ENCODE measurements around the gene PRKAG2.

PRKAG2 gene

DNA sequence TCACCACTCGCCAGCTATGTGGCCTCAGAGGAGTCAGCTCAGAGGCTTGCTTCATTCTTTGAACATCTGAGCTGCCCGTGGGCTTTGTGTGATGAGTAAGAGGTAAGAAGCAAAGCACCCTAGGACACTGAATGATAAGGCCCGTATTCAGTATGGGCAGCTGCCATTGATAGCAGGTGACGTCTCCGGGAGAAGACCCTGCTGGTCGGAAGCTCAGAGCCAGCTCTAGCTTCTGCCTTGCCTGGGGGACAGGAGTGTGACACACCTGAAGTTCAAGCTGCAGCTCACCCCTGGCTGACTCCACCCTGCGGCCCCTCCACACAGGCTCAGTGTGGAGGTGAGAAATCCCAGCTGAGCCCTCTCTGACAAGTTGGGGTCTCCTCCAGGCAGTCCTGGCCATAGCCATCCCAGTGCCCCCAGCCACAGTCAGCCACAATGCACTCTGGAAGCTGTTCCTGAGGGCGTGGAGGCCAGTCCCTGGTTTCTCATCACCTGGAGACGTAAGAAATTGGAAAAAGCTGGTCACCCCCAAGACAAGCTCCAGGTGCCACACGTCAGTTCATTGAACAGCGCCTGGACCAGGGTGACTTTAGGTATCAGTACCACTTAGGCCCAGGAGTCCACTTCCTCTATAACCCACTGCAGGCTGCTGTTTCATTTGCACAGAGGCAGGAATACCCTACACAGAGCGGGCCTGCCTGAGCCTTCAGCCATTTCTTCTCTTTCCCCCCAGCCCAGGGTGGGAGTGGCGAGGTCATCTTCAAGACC, 192.3 kb downstream of the PRKAG2 start:
- no peak for DNase-seq

DNA sequence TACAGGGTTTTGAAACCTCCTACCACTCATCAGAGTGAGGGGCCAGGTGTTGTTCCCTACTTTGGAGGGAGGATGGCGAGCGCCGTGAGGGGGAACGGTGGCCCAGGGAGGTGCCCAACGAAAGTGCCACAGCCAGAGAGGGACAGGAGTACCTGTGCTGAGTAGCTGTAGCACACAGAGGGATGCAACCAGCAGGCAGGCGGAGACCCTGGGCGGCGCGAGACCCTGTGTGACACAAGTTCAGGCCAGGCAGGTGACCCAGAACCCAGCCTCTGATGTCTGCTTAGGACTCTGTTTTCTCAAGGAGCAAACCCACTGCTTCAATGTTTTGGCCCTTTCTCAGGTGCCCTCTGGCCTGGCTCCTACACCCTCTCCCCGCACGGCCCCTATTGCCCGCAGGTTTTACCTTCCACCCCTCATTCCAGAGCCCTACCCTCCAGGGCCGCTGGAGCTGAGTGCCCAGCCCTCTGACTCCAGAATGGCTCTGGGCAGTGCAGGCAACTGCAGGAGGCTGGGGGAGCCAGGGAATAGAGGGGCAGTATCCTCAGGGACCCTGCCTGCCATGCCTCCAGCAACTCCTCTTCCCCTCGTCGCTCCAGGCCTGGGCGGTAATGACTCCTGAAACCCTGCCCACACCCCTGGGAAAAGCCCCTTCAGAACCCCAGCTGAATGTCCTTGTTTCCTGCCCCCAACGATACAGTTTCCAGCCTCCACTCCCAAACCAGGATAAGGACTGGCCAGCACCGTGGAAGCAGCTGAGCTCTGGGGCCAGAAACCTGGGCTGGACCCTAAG, 193.1 kb downstream of the PRKAG2 start:
- no peak for DNase-seq

GRCh38 chr7:151682831-151683614, 193.9 kb downstream of the PRKAG2 start:
- DNase-seq, result no peak

GRCh38 chr7:151681726-151682125, 195.2 kb downstream of the PRKAG2 start:
- DNase-seq, result no peak

DNA sequence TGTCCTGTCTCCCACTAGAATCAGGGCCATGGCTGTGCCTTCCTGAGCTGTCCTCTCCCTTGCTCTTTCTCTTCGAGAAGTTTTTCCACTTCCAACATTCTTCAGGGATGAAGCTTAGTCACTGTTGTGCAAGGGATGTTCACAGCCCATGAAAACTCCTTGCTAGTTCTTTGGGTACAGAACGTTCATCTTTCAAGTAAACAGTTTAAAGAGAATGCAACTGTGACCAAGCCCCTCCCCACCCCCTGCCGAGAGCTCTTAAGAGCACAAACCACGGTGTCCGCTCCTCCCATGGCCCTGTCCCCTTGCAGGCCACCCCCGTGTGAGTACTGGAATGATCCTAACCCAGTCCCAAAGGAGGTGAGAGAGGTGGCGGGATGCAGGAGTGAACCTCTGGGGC, 196.1 kb downstream of the PRKAG2 start:
- DNase-seq, result no peak

- DNase-seq, result no peak
These were observed 196.9 kb downstream of the PRKAG2 start for GRCh38 chr7:151679881-151680612.

GRCh38 chr7:151679071-151679708, 197.7 kb downstream of the PRKAG2 start:
- no peak for DNase-seq

GRCh38 chr7:151678227-151678604, 198.7 kb downstream of the PRKAG2 start:
- DNase-seq, result no peak

DNA sequence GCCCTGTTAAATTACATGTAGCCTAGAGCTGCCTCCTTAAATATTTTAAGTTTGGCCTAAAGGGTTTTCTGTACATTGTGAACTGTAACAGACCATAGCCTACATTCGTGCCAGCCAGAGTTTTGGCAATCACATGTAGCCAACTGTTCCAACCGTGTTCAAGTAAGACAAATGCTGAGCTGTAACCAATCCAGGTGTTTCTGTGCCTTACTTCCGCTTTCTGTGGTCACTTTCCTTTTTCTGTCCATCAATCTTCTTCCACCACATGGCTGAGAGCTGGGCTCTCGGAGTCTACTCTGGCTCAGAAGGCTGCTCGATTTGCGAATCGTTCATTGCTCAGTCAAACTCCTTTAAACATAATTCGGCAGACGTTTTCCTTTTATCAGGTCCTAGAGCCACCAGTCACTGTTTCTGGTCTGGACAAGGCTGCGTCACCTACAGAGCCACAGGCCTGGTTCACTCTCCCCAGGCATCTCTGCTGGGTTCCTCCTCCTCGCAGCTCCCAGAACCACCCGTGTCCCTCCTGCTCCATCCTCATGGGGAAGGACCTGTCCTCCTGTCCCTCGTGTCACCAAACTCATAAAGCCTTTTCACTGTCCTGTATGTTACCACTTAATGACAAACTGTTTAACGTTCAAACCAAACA, 199.2 kb downstream of the PRKAG2 start:
- no peak for DNase-seq

DNA sequence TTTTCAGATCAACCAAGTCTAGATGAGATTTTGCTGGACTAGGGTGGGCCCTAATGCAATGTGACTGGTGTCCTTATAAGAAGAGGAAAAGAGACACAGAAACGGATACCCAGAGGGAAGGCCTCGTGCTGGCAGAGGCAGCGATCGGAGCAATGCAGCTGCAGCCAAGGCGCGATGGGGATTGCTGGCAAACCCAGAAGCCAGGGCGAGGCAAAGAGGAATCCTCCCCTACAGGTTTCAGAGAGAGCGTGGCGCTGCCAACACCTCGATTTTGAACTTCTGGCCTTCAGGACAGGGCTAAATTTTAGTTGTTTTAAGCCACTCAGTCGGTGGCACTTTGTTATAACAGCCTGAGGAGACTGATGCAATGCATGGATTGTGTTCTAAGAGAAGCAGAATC, 200.2 kb downstream of the PRKAG2 start:
- no peak for DNase-seq

DNA sequence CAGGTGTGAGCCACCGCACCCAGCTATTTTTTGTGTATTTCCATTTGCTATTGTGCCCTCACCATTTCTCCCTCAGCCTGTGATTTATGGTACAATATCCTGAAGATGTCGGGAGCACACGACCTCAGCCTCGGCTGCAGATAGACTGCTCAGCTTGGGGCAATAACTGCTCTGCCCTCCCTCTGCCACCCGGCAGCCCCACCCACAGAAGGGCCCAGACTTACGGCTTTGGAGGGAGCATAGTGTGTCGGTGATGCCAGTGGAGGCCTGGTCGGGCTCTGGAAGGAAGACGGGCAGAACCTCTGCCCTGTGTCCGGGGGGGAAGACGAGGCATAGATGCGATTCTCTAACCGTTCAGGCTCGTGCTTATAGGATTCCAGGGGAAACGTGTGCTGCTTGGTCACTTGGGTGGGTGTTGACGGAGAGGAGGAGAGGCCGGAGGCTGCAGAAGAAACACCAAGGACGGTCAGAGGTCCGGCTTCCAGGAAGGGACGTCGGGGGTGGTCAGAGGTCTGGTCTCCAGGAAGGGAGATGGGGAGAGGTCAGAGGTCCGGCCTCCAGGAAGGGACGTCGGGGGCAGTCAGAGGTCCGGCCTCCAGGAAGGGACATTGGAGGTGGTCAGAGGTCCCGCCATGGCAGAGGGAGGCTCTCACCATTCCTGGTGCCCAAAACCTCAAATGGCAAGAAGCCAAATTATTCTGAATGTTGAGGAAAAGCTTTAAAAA, 201.6 kb downstream of the PRKAG2 start:
- DNase-seq, result no peak

- no peak for DNase-seq
These were observed 202.6 kb downstream of the PRKAG2 start for GRCh38 chr7:151674161-151674920.

DNA sequence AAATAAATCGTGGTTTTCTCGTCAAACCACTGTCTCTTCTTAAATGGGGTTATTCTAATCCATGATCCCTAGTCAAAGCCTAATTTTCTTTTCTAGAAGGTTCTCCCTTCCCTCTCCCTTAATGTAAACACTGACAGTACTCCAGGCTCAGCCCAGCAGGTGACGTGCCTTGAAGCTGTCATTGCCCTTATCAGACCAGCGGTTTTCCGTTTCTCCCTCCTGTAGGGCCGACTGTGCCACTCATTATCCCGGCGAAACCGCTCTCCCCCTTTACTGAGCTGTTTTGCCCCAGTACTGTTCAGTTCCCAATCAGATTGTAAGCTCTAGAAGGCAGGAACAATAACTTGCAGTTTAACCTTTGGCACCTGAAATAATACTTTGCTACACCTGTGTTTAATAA, 203.7 kb downstream of the PRKAG2 start:
- no peak for DNase-seq

DNA sequence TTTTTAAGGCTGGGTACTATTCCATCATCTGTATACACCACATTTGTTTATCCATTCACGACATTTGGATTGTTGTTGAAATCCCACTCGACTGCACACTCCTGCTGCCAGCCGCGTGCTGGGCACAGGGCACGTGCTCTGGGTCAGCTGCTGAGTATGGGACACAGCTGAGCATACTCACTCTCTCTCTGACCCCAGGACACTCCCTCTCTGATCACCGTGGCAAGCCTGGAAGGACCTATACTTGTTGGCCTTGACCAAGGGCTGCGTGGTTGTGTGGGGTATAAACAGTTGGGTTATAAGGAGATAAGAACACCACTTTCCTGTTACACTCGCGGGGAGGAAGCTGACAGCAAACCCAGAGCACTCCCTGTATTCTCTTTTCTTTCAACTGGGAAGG, 204.2 kb downstream of the PRKAG2 start:
- no peak for DNase-seq

DNA sequence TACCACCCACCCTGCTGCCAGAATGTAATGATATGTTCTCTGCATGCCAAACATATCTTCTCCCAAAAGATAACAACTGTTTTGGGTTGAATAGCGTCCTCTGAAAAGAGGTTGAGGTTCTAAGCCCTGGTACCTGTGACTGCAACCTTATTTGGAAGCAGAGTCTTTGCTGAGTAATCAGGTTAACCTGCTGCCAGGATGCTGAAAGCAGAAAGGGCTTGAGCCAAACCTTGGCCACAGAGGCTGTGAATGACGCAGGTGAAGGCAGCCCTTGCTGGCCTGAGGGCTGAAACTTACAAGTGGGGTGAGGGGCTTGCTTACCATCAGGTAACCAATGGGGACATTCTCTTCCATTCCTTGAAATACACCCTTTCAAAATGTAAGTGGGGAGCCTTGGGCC, 205.4 kb downstream of the PRKAG2 start:
- no peak for DNase-seq

DNA sequence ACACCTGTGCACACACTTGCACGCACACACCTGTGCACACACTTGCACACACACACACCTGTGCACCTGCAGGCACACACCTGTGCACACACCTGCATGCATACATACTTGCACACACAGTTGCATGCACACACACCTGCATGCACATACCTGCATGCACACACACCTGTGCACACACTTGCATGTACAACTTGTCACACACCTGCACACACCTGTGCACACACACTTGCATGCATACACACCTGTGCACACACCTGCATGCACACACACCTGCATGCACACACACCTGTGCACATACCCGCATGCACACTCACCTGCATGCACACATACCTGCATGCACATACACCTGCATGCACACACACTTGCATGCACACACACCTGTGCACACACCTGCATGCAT, 207.2 kb downstream of the PRKAG2 start:
- no peak for DNase-seq

DNA sequence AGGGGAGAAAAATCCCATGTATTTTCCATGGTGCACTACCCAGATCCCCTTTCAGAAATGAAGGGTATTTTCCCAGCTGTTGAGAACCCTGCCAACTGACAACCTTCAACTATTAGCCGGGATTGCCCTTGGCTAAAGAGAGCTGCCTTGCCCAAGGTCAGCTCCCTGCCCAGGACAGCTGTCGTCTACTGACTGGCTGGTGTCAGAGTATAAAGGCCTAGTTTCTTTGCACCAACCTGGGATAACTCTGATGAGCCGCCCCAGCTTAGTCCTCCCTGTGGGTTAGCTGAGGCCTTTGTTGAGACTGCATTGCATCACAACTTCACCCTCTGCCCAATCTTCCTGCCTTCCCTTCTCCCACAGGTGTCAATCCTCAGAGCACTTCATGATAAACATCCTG, 210.0 kb downstream of the PRKAG2 start:
- DNase-seq, result no peak

GRCh38 chr7:151665368-151665767, 211.5 kb downstream of the PRKAG2 start:
- no peak for DNase-seq

DNA sequence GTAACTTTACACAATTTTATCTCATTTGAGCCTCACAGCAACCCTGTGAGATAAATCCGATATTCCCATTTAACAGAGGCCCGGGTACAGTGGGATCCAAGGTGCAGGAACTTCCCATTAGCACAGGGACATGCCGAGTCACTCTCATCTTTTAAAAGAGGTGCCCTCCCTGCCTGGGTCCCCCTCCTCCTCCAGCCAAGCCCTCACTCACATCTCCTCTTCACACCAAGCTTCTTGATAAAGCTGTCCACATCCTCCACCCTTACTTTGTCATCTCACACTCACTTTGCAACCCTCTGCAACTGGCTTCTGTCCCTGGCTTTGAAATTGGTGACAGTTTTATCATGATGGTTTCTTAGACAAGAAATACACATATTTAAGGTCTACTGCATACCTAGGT, 212.6 kb downstream of the PRKAG2 start:
- no peak for DNase-seq

DNA sequence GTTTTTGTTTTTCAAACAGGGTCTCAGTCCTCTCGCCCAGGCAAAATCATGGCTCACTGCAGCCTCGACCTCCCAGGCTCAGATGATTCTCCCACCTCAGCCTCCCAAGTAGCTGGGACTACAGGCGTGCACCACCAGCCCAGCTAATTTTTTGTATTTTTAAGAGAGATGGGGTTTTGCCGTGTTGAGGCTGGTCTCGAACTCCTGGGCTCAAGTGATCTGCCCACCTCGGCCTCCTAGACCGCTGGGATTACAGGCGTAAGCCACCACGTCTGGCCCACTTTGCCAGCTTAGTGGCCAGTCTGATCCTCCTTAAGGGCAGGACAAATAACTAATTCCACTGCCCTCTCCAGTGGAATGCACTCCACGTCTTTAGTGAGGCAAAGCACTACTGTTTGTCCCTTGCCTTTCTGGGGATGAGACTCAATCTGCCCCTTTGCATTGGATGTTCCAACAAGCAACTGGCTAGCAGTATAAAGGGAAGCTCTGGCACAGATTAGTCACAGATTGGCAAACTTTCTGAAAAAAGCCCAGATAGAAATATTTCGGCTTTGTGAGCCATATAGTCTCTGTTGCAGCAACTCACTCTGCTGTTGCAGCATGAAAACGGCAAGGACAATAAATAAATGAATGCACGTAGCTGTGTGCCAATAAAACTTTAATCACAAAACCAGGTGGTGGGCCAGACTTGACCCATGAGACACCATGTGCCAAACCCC, 213.4 kb downstream of the PRKAG2 start:
- DNase-seq, result no peak
